ENCODE results near the gene DHPS. TPM values are rescaled to one million over a fixed set of nuclear protein-coding genes. Genes with fewer than 3 reads are reported as not detected.

The DHPS gene
- total and polyA plus RNA-seq, 2 donors (not counting 1 experiment from before 2014, with no cell fraction given), result 187 to 204 TPM

GRCh38 chr19:12705654-12706331, 24.1 kb upstream of the DHPS start:
- TF ChIP-seq EZH2 (IDR thresholded peaks at IDR 0.05; ENCODE audit: borderline replicate concordance, insufficient read depth, low read depth, low read length, poor library complexity, severe bottlenecking), result no peak
- TF ChIP-seq CTCF (IDR thresholded peaks at IDR 0.05), result no peak
- no peaks in the 10 kb centered on the region for H3K9me3 ChIP-seq (ENCODE audit: control extremely low read depth in 1 of 3, control insufficient read depth in 2 of 3, insufficient read depth in 1 of 3, low read length in 2 of 3)
- Mint-ChIP-seq H3K9me3 (ENCODE audit: insufficient read depth) (no peaks in the 10 kb centered on the region), H3K27me3 (no peaks in the 10 kb centered on the region), H3K4me3 (no peak overlapping the region), H3K4me1 (no peaks in the 10 kb centered on the region), H3K27ac (peak overlapping the region; percentile 15)
- no peak overlapping the region for H3K4me3 ChIP-seq (ENCODE audit: control extremely low read depth in 1 of 5, extremely low read depth in 1 of 5, insufficient read depth in 1 of 5, low read depth in 2 of 5, low read length in 4 of 5)
- H3K4me1 ChIP-seq (ENCODE audit: control insufficient read depth in 2 of 2, insufficient read depth in 2 of 2, low read length in 2 of 2), result no peaks in the 10 kb centered on the region
- intact Hi-C loops (cut with micrococcal nuclease), result no loop called here
- peaks cover 3% of the 10 kb centered on the region for H3K79me2 ChIP-seq (ENCODE audit: control insufficient read depth, insufficient read depth, low read length)
- no peaks in the 10 kb centered on the region for H4K20me1 ChIP-seq (ENCODE audit: control insufficient read depth, insufficient read depth, low read length, poor library complexity, severe bottlenecking)
- H3K27me3 ChIP-seq (replicated peaks in 1 of 4; ENCODE audit: control extremely low read depth in 1 of 4, control insufficient read depth in 3 of 4, insufficient read depth in 4 of 4, low read length in 3 of 4), result no peaks in the 10 kb centered on the region
- DNase-seq (no peak), ATAC-seq (ENCODE audit: low read depth) (no peak)
- no peak overlapping the region for H3K27ac ChIP-seq (ENCODE audit: low read length in 2 of 2)
- CTCF ChIA-PET, result interaction anchor here (0.6 kb wide), 1 partner anchor 22 kb away, joined by 3 read pairs; no protein-coding TSS in a partner anchor
- peaks cover 8 to 66% of the 10 kb centered on the region in 2 experiments for H3K36me3 ChIP-seq (replicated peaks in 1 of 2; ENCODE audit: control extremely low read depth in 1 of 2, control insufficient read depth in 1 of 2, extremely low read depth in 1 of 2, insufficient read depth in 2 of 2, low read length in 1 of 2)
- no peak overlapping the region for H3K4me2 ChIP-seq (replicated peaks; ENCODE audit: low read depth, low read length, poor library complexity, severe bottlenecking)
- no peak overlapping the region for H2AFZ ChIP-seq (ENCODE audit: insufficient read depth, low read depth, low read length, poor library complexity, severe bottlenecking)
- POLR2A ChIA-PET, result interaction anchor here (0.6 kb wide), 1 partner anchor 123 kb away, joined by 4 read pairs; no protein-coding TSS in a partner anchor
- no peak overlapping the region for H3K9ac ChIP-seq (ENCODE audit: low read length)
- 97% methylated on average over 28 of the region's 29 CpGs for WGBS (ENCODE audit: insufficient coverage)

DNA sequence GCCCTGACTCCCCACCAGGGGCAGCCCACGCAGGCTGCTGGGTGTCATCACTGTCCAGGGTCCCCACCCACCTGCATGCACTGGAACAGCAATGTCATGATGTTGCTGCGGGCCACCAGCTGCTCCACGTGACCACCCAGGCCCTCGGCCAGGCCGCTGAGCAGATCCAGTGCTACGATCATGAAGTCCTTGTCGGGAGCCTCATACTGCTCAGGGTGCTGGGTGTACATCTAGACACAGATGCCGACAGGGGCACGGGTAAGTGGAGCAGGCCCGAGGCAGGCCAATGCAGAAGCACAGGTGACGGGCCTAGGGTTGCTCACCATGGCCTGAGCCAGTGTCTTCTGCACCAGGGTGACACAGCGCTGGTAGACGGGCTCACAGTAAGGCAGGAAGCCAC, 23.5 kb upstream of the DHPS start:
- no peaks in the 10 kb centered on the region for H3K4me1 ChIP-seq (ENCODE audit: control insufficient read depth in 2 of 2, insufficient read depth in 2 of 2, low read length in 2 of 2)
- ChIA-PET POLR2A (no interaction called here), CTCF (interaction anchor here (0.6 kb wide), 1 partner anchor 23 kb away, joined by 3 read pairs; no protein-coding TSS in a partner anchor)
- DNase-seq (no peak), ATAC-seq (ENCODE audit: low read depth) (no peak)
- Mint-ChIP-seq H3K27me3 (no peaks in the 10 kb centered on the region), H3K4me3 (no peak overlapping the region), H3K27ac (peak overlapping the region; percentile 15), H3K4me1 (no peaks in the 10 kb centered on the region), H3K9me3 (ENCODE audit: insufficient read depth) (no peaks in the 10 kb centered on the region)
- 96% methylated on average over 13 of the region's 13 CpGs for WGBS (ENCODE audit: insufficient coverage)
- H3K9ac ChIP-seq (ENCODE audit: low read length), result no peak overlapping the region
- H3K4me2 ChIP-seq (replicated peaks; ENCODE audit: low read depth, low read length, poor library complexity, severe bottlenecking), result no peak overlapping the region
- no peaks in the 10 kb centered on the region for H4K20me1 ChIP-seq (ENCODE audit: control insufficient read depth, insufficient read depth, low read length, poor library complexity, severe bottlenecking)
- H2AFZ ChIP-seq (ENCODE audit: insufficient read depth, low read depth, low read length, poor library complexity, severe bottlenecking), result no peak overlapping the region
- intact Hi-C loops (cut with micrococcal nuclease), result no loop called here
- no peaks in the 10 kb centered on the region for H3K27me3 ChIP-seq (replicated peaks in 1 of 4; ENCODE audit: control extremely low read depth in 1 of 4, control insufficient read depth in 3 of 4, insufficient read depth in 4 of 4, low read length in 3 of 4)
- H3K79me2 ChIP-seq (ENCODE audit: control insufficient read depth, insufficient read depth, low read length), result peaks cover 3% of the 10 kb centered on the region
- no peaks in the 10 kb centered on the region for H3K9me3 ChIP-seq (ENCODE audit: control extremely low read depth in 1 of 3, control insufficient read depth in 2 of 3, insufficient read depth in 1 of 3, low read length in 2 of 3)
- no peak for TF ChIP-seq CTCF (IDR thresholded peaks at IDR 0.05)
- TF ChIP-seq EZH2 (IDR thresholded peaks at IDR 0.05; ENCODE audit: borderline replicate concordance, insufficient read depth, low read depth, low read length, poor library complexity, severe bottlenecking), result no peak
- no peak overlapping the region for H3K27ac ChIP-seq (ENCODE audit: low read length in 2 of 2)
- no peak overlapping the region for H3K4me3 ChIP-seq (ENCODE audit: control extremely low read depth in 1 of 5, extremely low read depth in 1 of 5, insufficient read depth in 1 of 5, low read depth in 2 of 5, low read length in 4 of 5)
- peaks cover 8 to 63% of the 10 kb centered on the region in 2 experiments for H3K36me3 ChIP-seq (replicated peaks in 1 of 2; ENCODE audit: control extremely low read depth in 1 of 2, control insufficient read depth in 1 of 2, extremely low read depth in 1 of 2, insufficient read depth in 2 of 2, low read length in 1 of 2)
